Measurements from ENCODE around the gene CHN1.

The CHN1 gene

DNA sequence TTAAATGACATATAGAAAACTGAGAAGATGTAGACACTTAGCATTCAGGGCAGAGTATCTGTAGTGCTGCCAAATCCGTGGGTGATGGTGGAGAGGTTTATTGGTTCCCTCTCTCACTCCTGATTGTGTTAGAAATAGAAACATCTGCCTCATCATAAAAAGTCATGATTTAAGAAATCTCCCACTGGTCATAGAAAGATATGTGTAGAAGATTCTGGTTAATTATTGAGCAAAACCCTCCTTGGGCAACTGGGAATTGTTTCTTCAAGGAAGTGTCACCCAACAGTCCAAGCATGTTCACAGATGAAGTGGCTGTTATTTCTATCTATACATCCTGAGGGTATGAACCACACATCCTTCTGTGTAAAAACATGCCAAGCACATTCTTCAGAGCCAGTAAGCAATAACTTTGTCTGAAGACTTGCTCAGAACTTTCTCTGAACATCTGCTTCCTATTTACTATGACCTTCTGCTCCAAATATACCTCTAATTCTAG is 207.4 kb downstream of the CHN1 start:
- TF ChIP-seq, protein P1, sequence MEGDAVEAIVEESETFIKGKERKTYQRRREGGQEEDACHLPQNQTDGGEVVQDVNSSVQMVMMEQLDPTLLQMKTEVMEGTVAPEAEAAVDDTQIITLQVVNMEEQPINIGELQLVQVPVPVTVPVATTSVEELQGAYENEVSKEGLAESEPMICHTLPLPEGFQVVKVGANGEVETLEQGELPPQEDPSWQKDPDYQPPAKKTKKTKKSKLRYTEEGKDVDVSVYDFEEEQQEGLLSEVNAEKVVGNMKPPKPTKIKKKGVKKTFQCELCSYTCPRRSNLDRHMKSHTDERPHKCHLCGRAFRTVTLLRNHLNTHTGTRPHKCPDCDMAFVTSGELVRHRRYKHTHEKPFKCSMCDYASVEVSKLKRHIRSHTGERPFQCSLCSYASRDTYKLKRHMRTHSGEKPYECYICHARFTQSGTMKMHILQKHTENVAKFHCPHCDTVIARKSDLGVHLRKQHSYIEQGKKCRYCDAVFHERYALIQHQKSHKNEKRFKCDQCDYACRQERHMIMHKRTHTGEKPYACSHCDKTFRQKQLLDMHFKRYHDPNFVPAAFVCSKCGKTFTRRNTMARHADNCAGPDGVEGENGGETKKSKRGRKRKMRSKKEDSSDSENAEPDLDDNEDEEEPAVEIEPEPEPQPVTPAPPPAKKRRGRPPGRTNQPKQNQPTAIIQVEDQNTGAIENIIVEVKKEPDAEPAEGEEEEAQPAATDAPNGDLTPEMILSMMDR (conservative IDR thresholded peaks at IDR 0.05; ENCODE audit: control insufficient read depth, insufficient read depth, low read depth, low read length) = no peak
- peak; percentile 75 for DNase-seq (ENCODE audit: low read depth)
- no peak overlapping the region for H3K4me3 ChIP-seq (ENCODE audit: control insufficient read depth, low read depth, low read length)

DNA sequence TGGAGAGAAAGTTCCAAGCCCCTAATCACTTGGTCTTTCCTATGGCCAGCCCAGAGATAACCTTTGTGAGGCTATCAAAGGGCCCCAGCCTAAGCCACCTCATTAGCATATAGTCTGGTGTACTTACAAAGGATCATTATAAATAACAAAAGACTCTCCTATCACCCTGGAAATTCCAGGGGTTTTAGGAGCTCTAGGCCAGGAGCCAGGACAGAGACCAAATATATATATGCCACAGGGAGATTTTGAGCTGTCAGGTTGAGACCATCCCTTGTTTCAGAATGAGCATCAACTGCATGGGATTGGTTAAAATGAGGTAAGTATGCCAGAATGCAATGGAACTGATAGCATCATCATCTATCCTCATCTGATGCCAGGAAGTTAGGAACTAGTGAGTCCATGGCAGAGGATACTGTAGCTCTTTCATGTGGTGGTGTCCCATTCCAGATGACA is 208.8 kb downstream of the CHN1 start:
- no peak for DNase-seq (ENCODE audit: low read depth)

DNA sequence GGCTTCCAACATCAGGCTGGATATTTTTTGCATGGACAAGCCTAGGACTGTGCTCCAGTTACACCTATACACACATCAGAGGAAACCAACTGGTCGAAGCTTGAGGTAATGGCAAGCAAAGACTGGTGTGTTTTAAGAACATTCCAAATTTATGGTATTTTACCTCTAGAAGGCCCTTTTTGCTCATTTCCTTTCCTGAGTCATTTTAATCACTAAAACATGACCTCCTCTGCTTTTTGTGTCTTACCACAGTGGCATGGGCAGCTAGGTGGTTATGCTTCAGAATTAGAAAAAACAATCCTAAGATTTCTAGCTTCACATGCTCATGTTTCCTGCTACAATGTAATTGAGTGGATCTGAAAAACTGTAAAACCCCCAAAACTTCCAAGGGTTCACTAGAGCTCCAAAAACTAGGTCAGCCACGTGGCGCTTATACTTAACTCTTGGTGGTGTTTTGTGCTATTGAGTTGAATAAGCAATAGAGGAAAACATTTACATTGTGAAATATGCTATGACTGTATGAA is 210.3 kb downstream of the CHN1 start:
- peak; percentile 39 for DNase-seq (ENCODE audit: low read depth)
- TF ChIP-seq, protein P1 (conservative IDR thresholded peaks at IDR 0.05; ENCODE audit: control insufficient read depth, insufficient read depth, low read depth, low read length) = no peak

More for the DNA sequence above, 208.8 kb downstream of the CHN1 start:
- H3K4me3 ChIP-seq (ENCODE audit: control insufficient read depth, low read depth, low read length) = no peak overlapping the region
- TF ChIP-seq, protein P1 (conservative IDR thresholded peaks at IDR 0.05; ENCODE audit: control insufficient read depth, insufficient read depth, low read depth, low read length) = no peak

DNA sequence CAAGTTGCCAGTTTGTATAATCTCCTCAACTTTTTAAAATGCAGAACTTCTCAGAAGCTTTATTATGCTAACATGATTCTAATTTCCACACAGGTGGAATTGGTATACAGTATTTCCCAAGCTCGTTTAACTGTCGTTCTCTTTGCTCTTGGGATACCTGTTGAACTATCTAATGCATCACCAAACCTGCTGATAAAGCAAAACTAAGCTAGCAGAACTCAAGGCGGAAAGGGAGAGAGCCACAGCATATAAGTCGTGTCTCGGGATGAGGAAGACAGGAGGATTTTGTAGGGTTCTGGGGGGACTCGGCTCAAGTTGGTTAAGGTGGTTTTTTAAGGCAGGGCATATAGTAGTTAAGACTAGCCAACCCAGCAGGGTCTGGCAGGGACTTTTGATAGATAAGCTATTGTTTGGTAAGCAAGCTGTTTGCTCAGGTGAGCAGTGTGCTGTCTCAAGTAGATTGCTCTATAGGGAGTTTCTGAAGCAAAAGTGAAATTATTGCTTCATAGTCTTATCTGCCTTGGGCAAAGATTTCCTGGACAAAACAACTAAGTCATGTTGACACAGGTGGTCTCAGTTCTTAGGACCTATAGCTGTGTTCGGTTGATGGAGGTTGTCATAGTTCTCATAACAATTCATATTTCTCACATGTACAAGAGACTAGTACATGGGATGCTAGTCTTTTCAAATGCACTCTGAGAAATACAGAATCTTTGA is 212.7 kb downstream of the CHN1 start:
- H3K4me3 ChIP-seq (ENCODE audit: control insufficient read depth, low read depth, low read length) = no peak overlapping the region
- no peak for DNase-seq (ENCODE audit: low read depth)
- TF ChIP-seq, protein P1 (conservative IDR thresholded peaks at IDR 0.05; ENCODE audit: control insufficient read depth, insufficient read depth, low read depth, low read length) = no peak

More for the DNA sequence above, 210.3 kb downstream of the CHN1 start:
- H3K4me3 ChIP-seq (ENCODE audit: control insufficient read depth, low read depth, low read length) = no peak overlapping the region

DNA sequence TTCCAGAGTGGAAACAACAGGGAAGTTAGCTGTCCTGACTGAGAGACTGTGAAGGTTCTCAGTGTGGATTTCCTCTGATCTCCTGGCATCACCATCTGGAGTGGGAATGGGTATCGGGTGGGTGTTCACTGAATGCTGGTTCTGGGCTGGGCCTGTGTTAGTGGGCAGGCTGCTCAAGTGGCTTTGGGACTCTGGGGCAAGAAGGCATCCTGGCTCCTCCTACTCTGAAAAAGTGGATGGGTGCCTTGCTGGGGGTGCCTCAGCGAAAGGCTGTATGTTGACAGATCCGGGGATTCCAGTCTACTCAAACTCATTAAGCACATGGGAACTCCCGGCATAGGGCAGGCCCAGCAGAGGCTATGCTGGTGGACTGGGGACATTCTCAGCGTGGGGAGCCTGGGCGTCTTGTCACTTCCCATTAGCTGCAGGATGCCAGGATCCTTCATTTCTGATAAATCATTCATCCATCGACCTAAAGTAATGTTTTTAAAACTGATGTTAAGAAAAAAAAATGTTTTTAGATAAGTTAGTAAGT is 213.4 kb downstream of the CHN1 start:
- H3K4me3 ChIP-seq (ENCODE audit: control insufficient read depth, low read depth, low read length) = no peak overlapping the region
- TF ChIP-seq, protein P1 (conservative IDR thresholded peaks at IDR 0.05; ENCODE audit: control insufficient read depth, insufficient read depth, low read depth, low read length) = no peak
- no peak for DNase-seq (ENCODE audit: low read depth)

DNA sequence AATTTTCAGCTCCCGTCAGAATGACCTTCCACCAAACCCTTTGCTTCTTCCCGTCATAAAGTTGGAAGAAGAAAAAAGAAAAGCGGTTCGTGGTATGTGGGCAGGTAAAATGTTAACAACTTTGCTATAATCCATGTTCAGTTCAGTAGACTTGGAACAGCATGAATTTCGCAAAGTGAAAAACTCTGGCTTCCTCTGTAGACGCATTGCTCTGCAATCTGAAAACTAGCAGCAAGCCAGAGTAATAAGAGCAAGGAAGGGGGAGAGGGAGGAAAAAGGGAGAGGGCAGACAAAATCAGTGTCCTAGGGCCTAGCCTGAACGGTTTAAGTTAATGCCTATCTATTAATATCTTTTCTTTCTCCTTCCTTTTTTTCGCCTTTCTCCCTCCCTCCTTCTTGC is 214.2 kb downstream of the CHN1 start:
- TF ChIP-seq, protein P1 (conservative IDR thresholded peaks at IDR 0.05; ENCODE audit: control insufficient read depth, insufficient read depth, low read depth, low read length) = no peak
- H3K4me3 ChIP-seq (ENCODE audit: control insufficient read depth, low read depth, low read length) = no peak overlapping the region
- DNase-seq (ENCODE audit: low read depth) = no peak
